ENCODE measurements around the gene CCDC28B.

DNA sequence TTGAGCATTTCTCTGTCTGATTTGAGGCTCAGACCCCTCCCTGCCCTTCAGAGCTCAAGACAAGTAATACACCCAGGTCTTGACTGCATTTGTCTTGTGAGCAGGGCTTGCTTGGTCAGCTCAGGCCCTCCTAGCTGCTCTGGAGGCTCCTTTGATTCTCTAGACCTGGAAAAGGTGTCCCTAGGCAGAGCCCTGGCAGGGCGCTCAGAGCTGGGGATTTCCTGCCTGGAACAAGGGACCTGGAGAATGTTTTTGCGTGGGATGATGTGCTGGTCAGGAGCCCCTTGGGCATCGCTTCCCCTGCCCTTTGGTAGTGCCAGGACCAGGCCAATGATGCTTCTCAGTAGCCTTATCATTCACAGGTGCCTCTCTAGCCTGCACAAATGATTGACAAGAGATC, 4.9 kb upstream of the CCDC28B start:
- TF ChIP-seq, protein P1, sequence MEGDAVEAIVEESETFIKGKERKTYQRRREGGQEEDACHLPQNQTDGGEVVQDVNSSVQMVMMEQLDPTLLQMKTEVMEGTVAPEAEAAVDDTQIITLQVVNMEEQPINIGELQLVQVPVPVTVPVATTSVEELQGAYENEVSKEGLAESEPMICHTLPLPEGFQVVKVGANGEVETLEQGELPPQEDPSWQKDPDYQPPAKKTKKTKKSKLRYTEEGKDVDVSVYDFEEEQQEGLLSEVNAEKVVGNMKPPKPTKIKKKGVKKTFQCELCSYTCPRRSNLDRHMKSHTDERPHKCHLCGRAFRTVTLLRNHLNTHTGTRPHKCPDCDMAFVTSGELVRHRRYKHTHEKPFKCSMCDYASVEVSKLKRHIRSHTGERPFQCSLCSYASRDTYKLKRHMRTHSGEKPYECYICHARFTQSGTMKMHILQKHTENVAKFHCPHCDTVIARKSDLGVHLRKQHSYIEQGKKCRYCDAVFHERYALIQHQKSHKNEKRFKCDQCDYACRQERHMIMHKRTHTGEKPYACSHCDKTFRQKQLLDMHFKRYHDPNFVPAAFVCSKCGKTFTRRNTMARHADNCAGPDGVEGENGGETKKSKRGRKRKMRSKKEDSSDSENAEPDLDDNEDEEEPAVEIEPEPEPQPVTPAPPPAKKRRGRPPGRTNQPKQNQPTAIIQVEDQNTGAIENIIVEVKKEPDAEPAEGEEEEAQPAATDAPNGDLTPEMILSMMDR (IDR thresholded peaks at IDR 0.05): no peak
- TF ChIP-seq ZNF302 (CRISPR knock-in tag; IDR thresholded peaks at IDR 0.05): no peak
- TF ChIP-seq RFX5 (IDR thresholded peaks at IDR 0.05): no peak
- no peak for TF ChIP-seq ESRRA (IDR thresholded peaks at IDR 0.05; ENCODE audit: borderline replicate concordance, low read length)
- TF ChIP-seq, protein P2, sequence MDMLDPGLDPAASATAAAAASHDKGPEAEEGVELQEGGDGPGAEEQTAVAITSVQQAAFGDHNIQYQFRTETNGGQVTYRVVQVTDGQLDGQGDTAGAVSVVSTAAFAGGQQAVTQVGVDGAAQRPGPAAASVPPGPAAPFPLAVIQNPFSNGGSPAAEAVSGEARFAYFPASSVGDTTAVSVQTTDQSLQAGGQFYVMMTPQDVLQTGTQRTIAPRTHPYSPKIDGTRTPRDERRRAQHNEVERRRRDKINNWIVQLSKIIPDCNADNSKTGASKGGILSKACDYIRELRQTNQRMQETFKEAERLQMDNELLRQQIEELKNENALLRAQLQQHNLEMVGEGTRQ (IDR thresholded peaks at IDR 0.05): no peak
- TF ChIP-seq, protein P3, sequence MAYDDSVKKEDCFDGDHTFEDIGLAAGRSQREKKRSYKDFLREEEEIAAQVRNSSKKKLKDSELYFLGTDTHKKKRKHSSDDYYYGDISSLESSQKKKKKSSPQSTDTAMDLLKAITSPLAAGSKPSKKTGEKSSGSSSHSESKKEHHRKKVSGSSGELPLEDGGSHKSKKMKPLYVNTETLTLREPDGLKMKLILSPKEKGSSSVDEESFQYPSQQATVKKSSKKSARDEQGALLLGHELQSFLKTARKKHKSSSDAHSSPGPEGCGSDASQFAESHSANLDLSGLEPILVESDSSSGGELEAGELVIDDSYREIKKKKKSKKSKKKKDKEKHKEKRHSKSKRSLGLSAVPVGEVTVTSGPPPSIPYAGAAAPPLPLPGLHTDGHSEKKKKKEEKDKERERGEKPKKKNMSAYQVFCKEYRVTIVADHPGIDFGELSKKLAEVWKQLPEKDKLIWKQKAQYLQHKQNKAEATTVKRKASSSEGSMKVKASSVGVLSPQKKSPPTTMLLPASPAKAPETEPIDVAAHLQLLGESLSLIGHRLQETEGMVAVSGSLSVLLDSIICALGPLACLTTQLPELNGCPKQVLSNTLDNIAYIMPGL (CRISPR knock-in tag; IDR thresholded peaks at IDR 0.05; ENCODE audit: borderline replicate concordance): no peak
- no peak for TF ChIP-seq JUN (IDR thresholded peaks at IDR 0.05)
- TF ChIP-seq POLR2A (IDR thresholded peaks at IDR 0.05; ENCODE audit: low read length): no peak
- TF ChIP-seq MAZ (IDR thresholded peaks at IDR 0.05; ENCODE audit: borderline replicate concordance, low read depth, low read length): no peak
- TF ChIP-seq CHD2 (IDR thresholded peaks at IDR 0.05; ENCODE audit: low read length, partially characterized antibody): no peak

Data from A549 (cell line).